ENCODE data around the gene ALOXE3. TPM values are rescaled to one million over a fixed set of nuclear protein-coding genes. Genes with fewer than 3 reads are reported as not detected.

The ALOXE3 gene
- total and polyA plus RNA-seq, 2 experiments from 2014 or later: 0.10 to 0.27 TPM

DNA sequence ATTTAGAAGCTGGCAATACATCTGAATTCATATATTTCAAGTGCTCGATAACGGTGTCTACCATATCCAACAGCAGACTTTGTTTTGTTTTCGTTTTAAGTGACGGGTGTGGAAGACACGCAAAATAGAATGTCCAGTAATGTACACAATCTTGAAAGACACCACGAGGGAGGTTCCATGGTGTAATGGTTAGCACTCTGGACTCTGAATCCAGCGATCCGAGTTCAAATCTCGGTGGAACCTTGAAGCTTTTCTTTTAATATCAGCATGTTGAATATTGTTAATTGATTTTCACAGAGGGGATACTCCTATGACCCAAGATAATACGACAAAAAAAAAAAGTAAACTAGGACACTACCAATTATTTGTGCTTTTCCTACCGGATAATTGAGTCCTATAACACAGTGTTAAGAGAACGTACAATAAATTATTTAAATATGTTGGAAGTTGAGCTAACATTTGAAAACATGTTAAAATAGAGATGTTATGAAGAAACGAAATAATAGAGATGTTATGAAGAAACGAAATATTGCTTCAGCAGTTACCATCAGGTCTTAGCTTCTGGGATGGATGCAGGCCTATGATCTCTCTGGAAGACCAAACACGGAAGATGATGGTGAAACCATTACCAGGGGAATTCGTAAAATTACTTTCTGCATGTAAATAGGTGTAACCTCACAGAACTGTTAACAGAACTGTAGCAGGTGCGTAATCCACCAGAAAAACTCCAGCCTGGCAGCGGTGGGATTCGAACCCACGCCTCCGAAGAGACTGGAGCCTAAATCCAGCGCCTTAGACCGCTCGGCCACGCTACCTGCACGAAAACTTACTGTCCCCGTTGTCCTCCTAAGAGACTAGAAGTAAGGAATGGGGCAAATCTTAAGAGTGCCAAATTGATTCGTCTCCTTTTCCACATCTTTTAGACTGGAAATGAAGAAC is 1.5 kb upstream of the ALOXE3 start:
- peak overlapping the region; percentile 81; the same call in 1 of the 2 replicates for H3K27ac Mint-ChIP-seq
- H3K27me3 Mint-ChIP-seq (ENCODE audit: insufficient read depth, low read depth, poor library complexity): peaks cover 88% of the 10 kb centered on the region
- peaks cover 19% of the 10 kb centered on the region for H3K4me1 Mint-ChIP-seq
- peaks cover 10% of the 10 kb centered on the region; the same call in 1 of the 2 replicates for H3F3A ChIP-seq (replicated peaks; ENCODE audit: low read depth)
- H2AFZ ChIP-seq: no peak overlapping the region
- peaks cover 19% of the 10 kb centered on the region for H3K9me3 Mint-ChIP-seq
- peak overlapping the region; percentile 83 for H3K4me3 Mint-ChIP-seq
- H4K20me1 ChIP-seq (replicated peaks; ENCODE audit: insufficient read depth): peaks cover 1% of the 10 kb centered on the region; the same call in 1 of the 2 replicates
- peak; percentile 19 for ATAC-seq
- peak overlapping the region; percentile 94 for H3K4me2 ChIP-seq
- H3K36me3 Mint-ChIP-seq (ENCODE audit: low read depth): peaks cover 13% of the 10 kb centered on the region
- H3K27me3 ChIP-seq (ENCODE audit: insufficient read depth): peaks cover 69% of the 10 kb centered on the region
- no peak overlapping the region for H3K27ac ChIP-seq (ENCODE audit: low read depth)
- H3K9me2 ChIP-seq (ENCODE audit: insufficient read depth): no peaks in the 10 kb centered on the region
- no peaks in the 10 kb centered on the region for H3K79me2 ChIP-seq (replicated peaks; ENCODE audit: insufficient read depth)
- H3K4me3 ChIP-seq: peak overlapping the region; percentile 66
- peak; percentile 90 for DNase-seq (ENCODE audit: low spot score)
- TF ChIP-seq POLR2AphosphoS5 (IDR thresholded peaks at IDR 0.05; ENCODE audit: low read depth) (no peak), EZH2phosphoT487 (IDR thresholded peaks at IDR 0.05; ENCODE audit: unreplicated experiment) (no peak), JUNB (IDR thresholded peaks at IDR 0.05; ENCODE audit: unreplicated experiment) (no peak), ZNF331 (CRISPR knock-in tag; IDR thresholded peaks at IDR 0.05; ENCODE audit: low read depth) (no peak), CREB1 (CRISPR knock-in tag; IDR thresholded peaks at IDR 0.05; ENCODE audit: low read depth) (peak; percentile 42), NANOG (IDR thresholded peaks at IDR 0.05; ENCODE audit: borderline replicate concordance) (no peak), ZNF114 (CRISPR knock-in tag; IDR thresholded peaks at IDR 0.05) (no peak), EZH2 (IDR thresholded peaks at IDR 0.05; ENCODE audit: low read depth, unreplicated experiment) (no peak)
- TF ChIP-seq, protein P1, sequence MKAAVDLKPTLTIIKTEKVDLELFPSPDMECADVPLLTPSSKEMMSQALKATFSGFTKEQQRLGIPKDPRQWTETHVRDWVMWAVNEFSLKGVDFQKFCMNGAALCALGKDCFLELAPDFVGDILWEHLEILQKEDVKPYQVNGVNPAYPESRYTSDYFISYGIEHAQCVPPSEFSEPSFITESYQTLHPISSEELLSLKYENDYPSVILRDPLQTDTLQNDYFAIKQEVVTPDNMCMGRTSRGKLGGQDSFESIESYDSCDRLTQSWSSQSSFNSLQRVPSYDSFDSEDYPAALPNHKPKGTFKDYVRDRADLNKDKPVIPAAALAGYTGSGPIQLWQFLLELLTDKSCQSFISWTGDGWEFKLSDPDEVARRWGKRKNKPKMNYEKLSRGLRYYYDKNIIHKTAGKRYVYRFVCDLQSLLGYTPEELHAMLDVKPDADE (IDR thresholded peaks at IDR 0.05): peak; percentile 81; the same call in 1 of the 2 replicates
- TF ChIP-seq, protein P2, sequence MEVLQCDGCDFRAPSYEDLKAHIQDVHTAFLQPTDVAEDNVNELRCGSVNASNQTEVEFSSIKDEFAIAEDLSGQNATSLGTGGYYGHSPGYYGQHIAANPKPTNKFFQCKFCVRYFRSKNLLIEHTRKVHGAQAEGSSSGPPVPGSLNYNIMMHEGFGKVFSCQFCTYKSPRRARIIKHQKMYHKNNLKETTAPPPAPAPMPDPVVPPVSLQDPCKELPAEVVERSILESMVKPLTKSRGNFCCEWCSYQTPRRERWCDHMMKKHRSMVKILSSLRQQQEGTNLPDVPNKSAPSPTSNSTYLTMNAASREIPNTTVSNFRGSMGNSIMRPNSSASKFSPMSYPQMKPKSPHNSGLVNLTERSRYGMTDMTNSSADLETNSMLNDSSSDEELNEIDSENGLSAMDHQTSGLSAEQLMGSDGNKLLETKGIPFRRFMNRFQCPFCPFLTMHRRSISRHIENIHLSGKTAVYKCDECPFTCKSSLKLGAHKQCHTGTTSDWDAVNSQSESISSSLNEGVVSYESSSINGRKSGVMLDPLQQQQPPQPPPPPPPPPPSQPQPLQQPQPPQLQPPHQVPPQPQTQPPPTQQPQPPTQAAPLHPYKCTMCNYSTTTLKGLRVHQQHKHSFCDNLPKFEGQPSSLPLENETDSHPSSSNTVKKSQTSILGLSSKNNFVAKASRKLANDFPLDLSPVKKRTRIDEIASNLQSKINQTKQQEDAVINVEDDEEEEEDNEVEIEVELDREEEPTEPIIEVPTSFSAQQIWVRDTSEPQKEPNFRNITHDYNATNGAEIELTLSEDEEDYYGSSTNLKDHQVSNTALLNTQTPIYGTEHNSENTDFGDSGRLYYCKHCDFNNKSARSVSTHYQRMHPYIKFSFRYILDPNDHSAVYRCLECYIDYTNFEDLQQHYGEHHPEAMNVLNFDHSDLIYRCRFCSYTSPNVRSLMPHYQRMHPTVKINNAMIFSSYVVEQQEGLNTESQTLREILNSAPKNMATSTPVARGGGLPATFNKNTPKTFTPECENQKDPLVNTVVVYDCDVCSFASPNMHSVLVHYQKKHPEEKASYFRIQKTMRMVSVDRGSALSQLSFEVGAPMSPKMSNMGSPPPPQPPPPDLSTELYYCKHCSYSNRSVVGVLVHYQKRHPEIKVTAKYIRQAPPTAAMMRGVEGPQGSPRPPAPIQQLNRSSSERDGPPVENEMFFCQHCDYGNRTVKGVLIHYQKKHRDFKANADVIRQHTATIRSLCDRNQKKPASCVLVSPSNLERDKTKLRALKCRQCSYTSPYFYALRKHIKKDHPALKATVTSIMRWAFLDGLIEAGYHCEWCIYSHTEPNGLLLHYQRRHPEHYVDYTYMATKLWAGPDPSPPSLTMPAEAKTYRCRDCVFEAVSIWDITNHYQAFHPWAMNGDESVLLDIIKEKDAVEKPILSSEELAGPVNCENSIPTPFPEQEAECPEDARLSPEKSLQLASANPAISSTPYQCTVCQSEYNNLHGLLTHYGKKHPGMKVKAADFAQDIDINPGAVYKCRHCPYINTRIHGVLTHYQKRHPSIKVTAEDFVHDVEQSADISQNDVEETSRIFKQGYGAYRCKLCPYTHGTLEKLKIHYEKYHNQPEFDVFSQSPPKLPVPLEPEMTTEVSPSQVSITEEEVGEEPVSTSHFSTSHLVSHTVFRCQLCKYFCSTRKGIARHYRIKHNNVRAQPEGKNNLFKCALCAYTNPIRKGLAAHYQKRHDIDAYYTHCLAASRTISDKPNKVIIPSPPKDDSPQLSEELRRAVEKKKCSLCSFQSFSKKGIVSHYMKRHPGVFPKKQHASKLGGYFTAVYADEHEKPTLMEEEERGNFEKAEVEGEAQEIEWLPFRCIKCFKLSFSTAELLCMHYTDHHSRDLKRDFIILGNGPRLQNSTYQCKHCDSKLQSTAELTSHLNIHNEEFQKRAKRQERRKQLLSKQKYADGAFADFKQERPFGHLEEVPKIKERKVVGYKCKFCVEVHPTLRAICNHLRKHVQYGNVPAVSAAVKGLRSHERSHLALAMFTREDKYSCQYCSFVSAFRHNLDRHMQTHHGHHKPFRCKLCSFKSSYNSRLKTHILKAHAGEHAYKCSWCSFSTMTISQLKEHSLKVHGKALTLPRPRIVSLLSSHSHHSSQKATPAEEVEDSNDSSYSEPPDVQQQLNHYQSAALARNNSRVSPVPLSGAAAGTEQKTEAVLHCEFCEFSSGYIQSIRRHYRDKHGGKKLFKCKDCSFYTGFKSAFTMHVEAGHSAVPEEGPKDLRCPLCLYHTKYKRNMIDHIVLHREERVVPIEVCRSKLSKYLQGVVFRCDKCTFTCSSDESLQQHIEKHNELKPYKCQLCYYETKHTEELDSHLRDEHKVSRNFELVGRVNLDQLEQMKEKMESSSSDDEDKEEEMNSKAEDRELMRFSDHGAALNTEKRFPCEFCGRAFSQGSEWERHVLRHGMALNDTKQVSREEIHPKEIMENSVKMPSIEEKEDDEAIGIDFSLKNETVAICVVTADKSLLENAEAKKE (CRISPR knock-in tag; IDR thresholded peaks at IDR 0.05): no peak
- TF ChIP-seq, protein P3, sequence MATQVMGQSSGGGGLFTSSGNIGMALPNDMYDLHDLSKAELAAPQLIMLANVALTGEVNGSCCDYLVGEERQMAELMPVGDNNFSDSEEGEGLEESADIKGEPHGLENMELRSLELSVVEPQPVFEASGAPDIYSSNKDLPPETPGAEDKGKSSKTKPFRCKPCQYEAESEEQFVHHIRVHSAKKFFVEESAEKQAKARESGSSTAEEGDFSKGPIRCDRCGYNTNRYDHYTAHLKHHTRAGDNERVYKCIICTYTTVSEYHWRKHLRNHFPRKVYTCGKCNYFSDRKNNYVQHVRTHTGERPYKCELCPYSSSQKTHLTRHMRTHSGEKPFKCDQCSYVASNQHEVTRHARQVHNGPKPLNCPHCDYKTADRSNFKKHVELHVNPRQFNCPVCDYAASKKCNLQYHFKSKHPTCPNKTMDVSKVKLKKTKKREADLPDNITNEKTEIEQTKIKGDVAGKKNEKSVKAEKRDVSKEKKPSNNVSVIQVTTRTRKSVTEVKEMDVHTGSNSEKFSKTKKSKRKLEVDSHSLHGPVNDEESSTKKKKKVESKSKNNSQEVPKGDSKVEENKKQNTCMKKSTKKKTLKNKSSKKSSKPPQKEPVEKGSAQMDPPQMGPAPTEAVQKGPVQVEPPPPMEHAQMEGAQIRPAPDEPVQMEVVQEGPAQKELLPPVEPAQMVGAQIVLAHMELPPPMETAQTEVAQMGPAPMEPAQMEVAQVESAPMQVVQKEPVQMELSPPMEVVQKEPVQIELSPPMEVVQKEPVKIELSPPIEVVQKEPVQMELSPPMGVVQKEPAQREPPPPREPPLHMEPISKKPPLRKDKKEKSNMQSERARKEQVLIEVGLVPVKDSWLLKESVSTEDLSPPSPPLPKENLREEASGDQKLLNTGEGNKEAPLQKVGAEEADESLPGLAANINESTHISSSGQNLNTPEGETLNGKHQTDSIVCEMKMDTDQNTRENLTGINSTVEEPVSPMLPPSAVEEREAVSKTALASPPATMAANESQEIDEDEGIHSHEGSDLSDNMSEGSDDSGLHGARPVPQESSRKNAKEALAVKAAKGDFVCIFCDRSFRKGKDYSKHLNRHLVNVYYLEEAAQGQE (IDR thresholded peaks at IDR 0.05; ENCODE audit: unreplicated experiment): no peak
- TF ChIP-seq, protein P4, sequence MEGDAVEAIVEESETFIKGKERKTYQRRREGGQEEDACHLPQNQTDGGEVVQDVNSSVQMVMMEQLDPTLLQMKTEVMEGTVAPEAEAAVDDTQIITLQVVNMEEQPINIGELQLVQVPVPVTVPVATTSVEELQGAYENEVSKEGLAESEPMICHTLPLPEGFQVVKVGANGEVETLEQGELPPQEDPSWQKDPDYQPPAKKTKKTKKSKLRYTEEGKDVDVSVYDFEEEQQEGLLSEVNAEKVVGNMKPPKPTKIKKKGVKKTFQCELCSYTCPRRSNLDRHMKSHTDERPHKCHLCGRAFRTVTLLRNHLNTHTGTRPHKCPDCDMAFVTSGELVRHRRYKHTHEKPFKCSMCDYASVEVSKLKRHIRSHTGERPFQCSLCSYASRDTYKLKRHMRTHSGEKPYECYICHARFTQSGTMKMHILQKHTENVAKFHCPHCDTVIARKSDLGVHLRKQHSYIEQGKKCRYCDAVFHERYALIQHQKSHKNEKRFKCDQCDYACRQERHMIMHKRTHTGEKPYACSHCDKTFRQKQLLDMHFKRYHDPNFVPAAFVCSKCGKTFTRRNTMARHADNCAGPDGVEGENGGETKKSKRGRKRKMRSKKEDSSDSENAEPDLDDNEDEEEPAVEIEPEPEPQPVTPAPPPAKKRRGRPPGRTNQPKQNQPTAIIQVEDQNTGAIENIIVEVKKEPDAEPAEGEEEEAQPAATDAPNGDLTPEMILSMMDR (conservative IDR thresholded peaks at IDR 0.05; ENCODE audit: low read depth in 2 of 2): 0 out of 4 replicates have a peak, but pooled peaks of 1 of the 2 experiments have one; percentile 1
- H3K4me1 ChIP-seq (ENCODE audit: insufficient read depth): peaks cover 21% of the 10 kb centered on the region
- no peaks in the 10 kb centered on the region for H3K36me3 ChIP-seq (ENCODE audit: insufficient read depth)

All from GM23338 (cell line).